ENCODE measurements around the gene HSBP1L1. TPM values are rescaled to one million over a fixed set of nuclear protein-coding genes. Genes with fewer than 3 reads are reported as not detected.

Gene HSBP1L1
- total and polyA plus RNA-seq, 3 donors from 2014 or later: 5.0 to 6.6 (median 6.0) TPM

DNA sequence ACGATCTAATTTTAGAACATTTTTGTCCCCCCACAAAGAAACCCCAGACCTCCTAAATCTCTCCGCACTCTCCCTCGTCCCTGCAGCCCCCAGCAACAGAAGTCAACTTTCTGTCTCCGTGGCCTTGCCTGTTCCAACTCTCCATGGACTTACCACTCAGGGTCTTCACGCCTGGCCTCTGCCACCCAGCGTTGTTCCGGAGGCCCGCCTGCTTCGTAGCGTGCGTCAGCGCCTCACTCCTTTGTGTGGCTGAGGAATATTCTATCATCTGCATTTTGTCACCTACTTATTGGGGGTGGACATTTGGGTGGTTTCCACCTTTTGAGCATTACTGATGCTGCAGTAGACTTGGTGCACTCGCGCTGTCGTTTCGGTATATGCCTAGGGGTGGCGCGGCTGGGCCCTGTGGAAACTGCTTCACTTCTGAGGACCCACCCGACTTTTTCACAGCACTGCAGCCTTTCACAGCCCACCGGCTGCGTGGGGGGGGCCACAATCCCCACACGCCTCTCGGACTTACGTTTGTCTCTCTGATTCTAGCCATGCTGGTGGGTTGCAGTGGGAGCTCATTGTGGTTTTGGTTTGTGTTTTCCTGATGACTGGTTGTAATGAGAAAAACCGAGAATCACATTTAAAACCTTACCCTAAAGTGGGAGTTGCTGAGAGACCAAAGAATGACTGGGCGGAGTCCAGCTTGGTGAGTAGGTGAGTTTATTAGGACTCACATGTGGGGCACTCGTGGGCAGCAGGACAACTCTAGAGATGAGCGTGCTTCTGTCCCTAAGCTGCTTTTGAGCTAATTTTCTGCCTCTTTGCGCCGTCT is 1.4 kb upstream of the HSBP1L1 start:
- H3K27me3 ChIP-seq: no peaks in the 10 kb centered on the region
- DNase-seq: no peak
- no peaks in the 10 kb centered on the region for H3K4me1 ChIP-seq
- no peaks in the 10 kb centered on the region for H3K9me3 ChIP-seq
- H3K36me3 ChIP-seq (ENCODE audit: low read depth, missing control alignments): no peaks in the 10 kb centered on the region
- no peak overlapping the region for H3K27ac ChIP-seq
- no peak overlapping the region for H3K4me3 ChIP-seq
- WGBS, 2 donors: 87 to 88% methylated on average over 29 to 30 of the region's 30 CpGs
- TF ChIP-seq, protein P1, sequence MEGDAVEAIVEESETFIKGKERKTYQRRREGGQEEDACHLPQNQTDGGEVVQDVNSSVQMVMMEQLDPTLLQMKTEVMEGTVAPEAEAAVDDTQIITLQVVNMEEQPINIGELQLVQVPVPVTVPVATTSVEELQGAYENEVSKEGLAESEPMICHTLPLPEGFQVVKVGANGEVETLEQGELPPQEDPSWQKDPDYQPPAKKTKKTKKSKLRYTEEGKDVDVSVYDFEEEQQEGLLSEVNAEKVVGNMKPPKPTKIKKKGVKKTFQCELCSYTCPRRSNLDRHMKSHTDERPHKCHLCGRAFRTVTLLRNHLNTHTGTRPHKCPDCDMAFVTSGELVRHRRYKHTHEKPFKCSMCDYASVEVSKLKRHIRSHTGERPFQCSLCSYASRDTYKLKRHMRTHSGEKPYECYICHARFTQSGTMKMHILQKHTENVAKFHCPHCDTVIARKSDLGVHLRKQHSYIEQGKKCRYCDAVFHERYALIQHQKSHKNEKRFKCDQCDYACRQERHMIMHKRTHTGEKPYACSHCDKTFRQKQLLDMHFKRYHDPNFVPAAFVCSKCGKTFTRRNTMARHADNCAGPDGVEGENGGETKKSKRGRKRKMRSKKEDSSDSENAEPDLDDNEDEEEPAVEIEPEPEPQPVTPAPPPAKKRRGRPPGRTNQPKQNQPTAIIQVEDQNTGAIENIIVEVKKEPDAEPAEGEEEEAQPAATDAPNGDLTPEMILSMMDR (IDR thresholded peaks at IDR 0.05): no peak
- TF ChIP-seq POLR2A (IDR thresholded peaks at IDR 0.05): no peak
- intact Hi-C loops (cut with DNase I; ENCODE audit: low total_unique reads): no loop called here

DNA sequence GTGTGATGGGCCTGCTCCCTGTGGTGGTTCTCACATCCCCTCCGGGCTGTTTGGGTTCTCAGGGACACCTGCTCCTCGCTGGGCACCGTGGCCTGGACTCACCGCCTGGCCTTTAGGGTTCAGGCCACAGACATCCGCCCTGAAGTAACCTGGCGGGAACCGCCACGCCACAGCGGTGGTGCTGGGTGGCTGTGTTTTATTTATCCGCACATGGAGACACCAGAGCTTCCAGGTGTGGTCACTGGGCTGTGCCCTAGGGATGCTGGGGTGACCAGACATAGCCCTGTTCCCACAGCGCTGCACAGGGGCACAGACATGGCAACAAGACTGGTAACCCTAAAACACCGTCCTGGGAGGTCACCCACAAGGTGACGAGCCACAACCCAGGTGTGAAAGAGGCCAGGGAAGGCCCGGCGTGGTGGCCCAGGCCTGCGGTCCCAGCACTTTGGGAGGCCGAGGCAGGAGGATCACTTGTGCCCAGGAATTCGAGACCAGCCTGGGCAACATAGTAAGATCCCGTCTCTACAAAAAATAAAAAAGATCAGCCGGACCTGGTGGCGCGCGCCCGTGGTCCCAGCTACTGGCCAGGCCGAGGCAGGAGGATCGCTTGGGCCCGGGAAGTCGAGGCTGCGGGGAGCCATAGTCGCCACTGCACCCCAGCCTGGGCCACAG is 649 bp upstream of the HSBP1L1 start:
- no peaks in the 10 kb centered on the region for H3K4me1 ChIP-seq
- intact Hi-C loops (cut with DNase I; ENCODE audit: low total_unique reads): no loop called here
- TF ChIP-seq POLR2A (IDR thresholded peaks at IDR 0.05): no peak
- TF ChIP-seq, protein P1 (IDR thresholded peaks at IDR 0.05): no peak
- peak overlapping the region; percentile 59 to 66 for H3K4me3 ChIP-seq
- WGBS, 2 donors: 58 to 79% methylated on average over 18 to 30 of the region's 30 CpGs
- H3K9me3 ChIP-seq: no peaks in the 10 kb centered on the region
- no peak overlapping the region for H3K27ac ChIP-seq
- no peaks in the 10 kb centered on the region for H3K27me3 ChIP-seq
- no peak for DNase-seq
- no peaks in the 10 kb centered on the region for H3K36me3 ChIP-seq (ENCODE audit: low read depth, missing control alignments)

DNA sequence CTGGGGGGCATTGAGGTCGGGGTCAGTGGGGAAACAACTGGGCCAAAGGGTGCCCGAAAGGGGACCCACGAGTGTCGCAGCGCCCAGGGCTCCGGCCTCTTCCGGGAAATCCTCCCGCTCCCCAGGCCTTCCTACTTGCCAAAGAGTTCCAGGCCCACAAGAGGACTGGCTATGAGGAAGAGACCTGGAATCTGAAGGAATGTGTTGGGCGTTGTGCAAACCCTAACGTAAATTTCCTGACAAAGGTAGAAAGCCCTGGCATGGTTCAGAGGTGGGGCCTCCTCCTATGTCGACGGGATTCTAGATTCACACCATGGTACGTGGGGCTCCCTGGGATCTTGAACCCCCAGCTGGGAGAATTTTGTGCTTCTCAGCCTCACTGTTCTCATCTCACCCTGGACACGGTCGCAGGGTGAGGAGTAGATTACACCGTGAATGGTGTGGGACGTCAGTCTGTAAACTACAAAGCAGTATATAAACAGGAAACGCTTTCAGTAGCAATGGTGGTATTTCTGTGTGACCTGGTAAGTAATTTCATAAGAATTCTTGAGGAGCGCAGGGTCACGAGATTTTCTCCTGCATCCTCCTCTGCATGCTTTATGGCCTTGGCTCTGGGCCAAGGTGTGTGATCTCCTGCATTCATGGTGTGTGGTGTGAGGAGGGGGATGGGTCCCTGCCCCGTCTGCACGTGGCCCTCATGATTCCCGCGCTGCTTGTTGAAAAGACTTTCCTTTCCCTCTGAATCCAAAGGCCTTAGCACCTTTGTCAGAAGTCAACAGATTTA is 868 bp downstream of the HSBP1L1 start:
- Histone ChIP-seq H3K9me3 (no peaks in the 10 kb centered on the region), H3K27me3 (no peaks in the 10 kb centered on the region), H3K4me1 (no peaks in the 10 kb centered on the region), H3K4me3 (peak overlapping the region; percentile 59 to 66), H3K27ac (peak overlapping the region in 1 of 2 donors; percentile 15), H3K36me3 (ENCODE audit: low read depth, missing control alignments) (no peaks in the 10 kb centered on the region)
- TF ChIP-seq, protein P1 (IDR thresholded peaks at IDR 0.05): no peak
- TF ChIP-seq POLR2A (IDR thresholded peaks at IDR 0.05): no peak
- no peak for DNase-seq
- intact Hi-C loops (cut with DNase I; ENCODE audit: low total_unique reads): no loop called here
- WGBS, 2 donors: 13 to 19% methylated on average over 17 to 24 of the region's 24 CpGs

DNA sequence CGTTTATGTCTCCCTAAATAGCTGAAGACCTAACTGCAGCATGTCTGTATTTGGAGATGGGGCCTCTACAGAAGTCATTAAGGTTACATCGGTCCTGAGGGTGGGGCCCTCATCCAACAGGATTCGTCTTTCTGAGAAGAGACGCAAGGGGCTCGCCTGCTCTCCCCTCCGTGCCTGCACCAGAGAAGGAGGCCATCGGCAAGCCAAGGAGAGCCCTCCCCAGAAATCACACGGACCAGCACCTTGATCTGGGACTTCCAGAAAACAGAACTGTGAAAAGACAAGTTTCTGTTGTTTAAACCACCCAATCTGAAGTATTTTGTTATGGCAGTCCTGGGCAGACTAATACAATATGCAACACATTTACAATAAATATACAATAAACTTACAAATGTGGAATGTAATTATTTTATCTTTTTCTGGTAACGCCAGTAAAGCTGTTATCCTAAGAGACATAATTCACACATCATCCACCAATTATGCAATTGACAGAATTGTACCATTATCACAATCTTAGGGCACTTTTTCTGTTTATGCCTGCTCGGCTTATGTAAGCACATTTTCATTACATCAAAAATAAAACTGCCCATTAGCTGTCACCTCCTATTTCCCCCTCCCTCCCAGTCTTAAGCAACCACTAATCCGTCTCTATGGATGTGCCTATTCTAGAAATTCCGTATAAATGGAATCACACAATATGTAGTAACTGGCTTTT is 6.1 kb downstream of the HSBP1L1 start:
- 86 to 87% methylated on average over 12 of the region's 12 CpGs for WGBS, 2 donors
- Histone ChIP-seq H3K4me1 (no peaks in the 10 kb centered on the region), H3K9me3 (no peaks in the 10 kb centered on the region), H3K36me3 (ENCODE audit: low read depth, missing control alignments) (no peaks in the 10 kb centered on the region), H3K27ac (no peak overlapping the region), H3K4me3 (no peak overlapping the region), H3K27me3 (no peaks in the 10 kb centered on the region)
- no peak for DNase-seq
- TF ChIP-seq POLR2A (IDR thresholded peaks at IDR 0.05): no peak
- TF ChIP-seq, protein P1 (IDR thresholded peaks at IDR 0.05): no peak
- intact Hi-C loops (cut with DNase I; ENCODE audit: low total_unique reads): no loop called here
